PC-3 (cell line): ENCODE data around the gene IL10RB.

Experiments
- EZH2 ChIP-seq: fragments of 300-600 bp; sonication (generic); IDR thresholded peaks from one replicate; pipeline ENCODE4 v1.6.1; 2017; ENCODE audit warnings: antibody characterized with exemption, mild to moderate bottlenecking, low read length; ENCODE audit not compliant: unreplicated experiment
- EZH2phosphoT487 ChIP-seq: fragments of 300-600 bp; sonication (generic); IDR thresholded peaks from 2 replicates; pipeline ENCODE4 v1.6.1; 2018; ENCODE audit warnings: mild to moderate bottlenecking, antibody characterized with exemption, low read length, borderline replicate concordance
- TF ChIP-seq, protein P1 (sequence below): fragments of 300-600 bp; sonication (generic); conservative IDR thresholded peaks from 2 replicates; pipeline ENCODE4 v1.5.1; 2017; ENCODE audit warnings: antibody characterized with exemption, low read depth, mild to moderate bottlenecking, low read length

DNA sequence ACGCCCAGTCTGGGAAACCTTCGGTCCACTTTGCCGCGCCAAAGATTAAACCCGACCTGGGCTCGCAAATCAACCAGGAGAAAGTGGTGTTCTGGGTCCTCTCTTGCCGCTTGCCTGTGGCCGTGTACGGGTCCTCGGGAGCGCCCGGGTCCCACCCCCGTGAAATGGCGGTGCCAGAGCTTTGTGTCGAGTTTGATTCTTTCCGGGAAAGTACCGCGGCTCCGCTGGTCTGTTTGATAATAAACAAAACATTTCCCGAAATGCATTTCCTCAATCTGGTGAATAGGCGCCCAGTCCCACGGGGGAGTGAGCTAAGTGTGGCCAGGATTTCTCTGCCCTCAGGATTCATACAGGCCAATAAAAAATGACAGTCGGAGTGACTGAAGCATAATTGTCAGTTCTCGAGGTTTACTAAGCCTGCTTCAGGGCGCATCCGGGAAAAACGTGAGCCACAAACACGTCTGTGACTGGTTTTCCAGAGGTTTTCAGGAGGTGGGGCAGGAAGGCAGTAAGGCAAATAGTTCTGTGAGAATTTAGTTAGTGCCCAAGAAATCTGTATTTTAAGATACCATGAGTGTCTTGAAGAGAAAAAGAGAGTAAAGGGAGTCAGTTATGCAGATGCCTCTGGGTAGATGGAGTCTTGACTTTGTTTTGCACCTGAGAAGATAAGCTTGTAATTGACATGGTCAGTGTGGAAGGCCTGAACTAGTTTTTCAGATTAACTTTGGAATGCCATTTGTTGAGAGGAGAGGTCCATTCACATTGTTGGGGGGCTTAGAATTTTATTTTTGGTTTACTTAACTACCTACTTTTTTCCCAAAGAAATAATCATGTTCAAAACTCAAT, 59.3 kb downstream of the IL10RB start:
- TF ChIP-seq, protein P1, sequence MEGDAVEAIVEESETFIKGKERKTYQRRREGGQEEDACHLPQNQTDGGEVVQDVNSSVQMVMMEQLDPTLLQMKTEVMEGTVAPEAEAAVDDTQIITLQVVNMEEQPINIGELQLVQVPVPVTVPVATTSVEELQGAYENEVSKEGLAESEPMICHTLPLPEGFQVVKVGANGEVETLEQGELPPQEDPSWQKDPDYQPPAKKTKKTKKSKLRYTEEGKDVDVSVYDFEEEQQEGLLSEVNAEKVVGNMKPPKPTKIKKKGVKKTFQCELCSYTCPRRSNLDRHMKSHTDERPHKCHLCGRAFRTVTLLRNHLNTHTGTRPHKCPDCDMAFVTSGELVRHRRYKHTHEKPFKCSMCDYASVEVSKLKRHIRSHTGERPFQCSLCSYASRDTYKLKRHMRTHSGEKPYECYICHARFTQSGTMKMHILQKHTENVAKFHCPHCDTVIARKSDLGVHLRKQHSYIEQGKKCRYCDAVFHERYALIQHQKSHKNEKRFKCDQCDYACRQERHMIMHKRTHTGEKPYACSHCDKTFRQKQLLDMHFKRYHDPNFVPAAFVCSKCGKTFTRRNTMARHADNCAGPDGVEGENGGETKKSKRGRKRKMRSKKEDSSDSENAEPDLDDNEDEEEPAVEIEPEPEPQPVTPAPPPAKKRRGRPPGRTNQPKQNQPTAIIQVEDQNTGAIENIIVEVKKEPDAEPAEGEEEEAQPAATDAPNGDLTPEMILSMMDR, result no peak
- TF ChIP-seq EZH2 (no peak), EZH2phosphoT487 (no peak)
